ENCODE data around the gene SPDYE6. TPM values are rescaled to one million over a fixed set of nuclear protein-coding genes. Genes with fewer than 3 reads are reported as not detected.

SPDYE6 gene
- total and polyA plus RNA-seq, 2 experiments from 2014 or later = not detected

- TF ChIP-seq ZNF462 (CRISPR knock-in tag; IDR thresholded peaks at IDR 0.05) (no peak), CREB1 (CRISPR knock-in tag; IDR thresholded peaks at IDR 0.05; ENCODE audit: low read depth) (no peak), ZNF114 (CRISPR knock-in tag; IDR thresholded peaks at IDR 0.05) (no peak), REST (IDR thresholded peaks at IDR 0.05; ENCODE audit: unreplicated experiment) (no peak)
Observed at GRCh38 chr7:102312317-102312716, 43.9 kb downstream of the SPDYE6 start (continued).

- Histone ChIP-seq H3K4me1 (ENCODE audit: insufficient read depth) (peaks cover 11% of the 10 kb centered on the region; the same call in 1 of the 2 replicates), H3K27ac (ENCODE audit: low read depth) (no peak overlapping the region), H4K20me1 (replicated peaks; ENCODE audit: insufficient read depth) (no peaks in the 10 kb centered on the region; the same call in 1 of the 2 replicates), H3F3A (replicated peaks; ENCODE audit: low read depth) (0 out of 2 replicates have a peak, but pooled peaks cover 5% of the 10 kb centered on the region), H3K27me3 (ENCODE audit: insufficient read depth) (no peaks in the 10 kb centered on the region), H3K36me3 (ENCODE audit: insufficient read depth) (no peaks in the 10 kb centered on the region), H3K9me2 (ENCODE audit: insufficient read depth) (no peaks in the 10 kb centered on the region), H3K79me2 (replicated peaks; ENCODE audit: insufficient read depth) (no peaks in the 10 kb centered on the region), H2AFZ (no peak overlapping the region), H3K4me2 (no peak overlapping the region), H3K4me3 (no peak overlapping the region)
- Mint-ChIP-seq H3K4me1 (peaks cover 10% of the 10 kb centered on the region), H3K9me3 (no peaks in the 10 kb centered on the region), H3K4me3 (no peak overlapping the region), H3K27ac (no peak overlapping the region; the same call in 1 of the 2 replicates), H3K27me3 (ENCODE audit: insufficient read depth, low read depth, poor library complexity) (peaks cover 6% of the 10 kb centered on the region), H3K36me3 (ENCODE audit: low read depth) (peaks cover 17% of the 10 kb centered on the region)
- DNase-seq (ENCODE audit: low spot score) (no peak), ATAC-seq (no peak)
- no peak for TF ChIP-seq ZNF462 (CRISPR knock-in tag; IDR thresholded peaks at IDR 0.05)
Observed at GRCh38 chr7:102310414-102310815, 45.8 kb downstream of the SPDYE6 start.

Measured in GM23338 (cell line).